Liver (tissue), 3 donors: Measurements from ENCODE around the gene KCP.

Source experiments
- ATF3 ChIP-seq: IDR thresholded peaks from 2 replicates; pipeline ENCODE4 v1.6.1; 2016; ENCODE audit warnings: antibody characterized with exemption
- CTCF ChIP-seq: fragments of 150-350 bp; IDR thresholded peaks from 2 replicates; pipeline ENCODE4 v1.5.1; 2017; ENCODE audit warnings: improper control_type of control experiment, low read depth, low read length; ENCODE audit not compliant: missing input control
- EGR1 ChIP-seq, 2 donors: IDR thresholded peaks; 2 replicates each; pipeline ENCODE4 v1.6.1; 2016 to 2018; ENCODE audit warnings: antibody characterized with exemption in 2 of 2, low read depth in 2 of 2
- FOXA1 ChIP-seq: IDR thresholded peaks from 2 replicates; pipeline ENCODE4 v1.6.1; 2016; ENCODE audit warnings: antibody characterized with exemption
- JUND ChIP-seq, 2 donors: IDR thresholded peaks; 2 replicates each; pipeline ENCODE4 v1.6.1; 2016; ENCODE audit warnings: antibody characterized with exemption in 2 of 2
- MAX ChIP-seq: IDR thresholded peaks from 2 replicates; pipeline ENCODE4 v1.6.1; 2016; ENCODE audit warnings: antibody characterized with exemption
- REST ChIP-seq: IDR thresholded peaks from 2 replicates; pipeline ENCODE4 v1.6.1; 2016; ENCODE audit warnings: antibody characterized with exemption, mild to moderate bottlenecking
- RXRA ChIP-seq, 2 donors: IDR thresholded peaks; 2 replicates each; pipeline ENCODE4 v1.6.1; 2017 to 2018; ENCODE audit warnings: antibody characterized with exemption in 2 of 2, mild to moderate bottlenecking in 1 of 2
- SP1 ChIP-seq: IDR thresholded peaks from 2 replicates; pipeline ENCODE4 v1.6.1; 2018; ENCODE audit warnings: antibody characterized with exemption, mild to moderate bottlenecking
- YY1 ChIP-seq: IDR thresholded peaks from 2 replicates; pipeline ENCODE4 v1.6.1; 2016; ENCODE audit warnings: antibody characterized with exemption, mild to moderate bottlenecking
- donor health status: healthy.
- donor health status: healthy.

- TF ChIP-seq CTCF (no peak), FOXA1 (no peak), YY1 (no peak), MAX (no peak), SP1 (no peak), REST (no peak), JUND (IDR thresholded peaks at IDR 0.05) (no peak), ATF3 (no peak), EGR1 (IDR thresholded peaks at IDR 0.05; ENCODE audit: low read depth in 2 of 2) (no peak), RXRA (IDR thresholded peaks at IDR 0.05) (no peak)
These were observed 24.9 kb downstream of the KCP start for GRCh38 chr7:128885370-128886187.
